Endometrial microvascular endothelial cells (primary cell): Measurements from ENCODE around the gene SIDT1. TPM values are rescaled to one million over a fixed set of nuclear protein-coding genes. Genes with fewer than 3 reads are reported as not detected.

Experiments used
- in situ Hi-C: cut with HindIII; loops from 2 replicates; pipeline ENCODE4 v1.10.0; 2017; ENCODE audit warnings: low sequenced_read_pairs, low pct_unique_long_range_greater_than_20kb; ENCODE audit errors: inconsistent ontology term
- total RNA-seq: library from RNA; depleted of rRNA; stranded (reverse); fragments of >200 nt; gene quantifications from one replicate; pipeline ENCODE4 v1.2.3, GENCODE V29; 2015; ENCODE audit errors: inconsistent ontology term

Gene SIDT1
- total RNA-seq: not detected

GRCh38 chr3:113531826-113532697 lies at the start of gene SIDT1:
Gene SIDT1, plus strand, starts transcription at chr3:113532555. Its CDS starts 467 bp downstream, at chr3:113533022.
- in situ Hi-C loops: no loop called here

GRCh38 chr3:113485161-113485609 lies 47.2 kb upstream of the SIDT1 start:
- in situ Hi-C loops: no loop called here

- in situ Hi-C loops: loop anchor here (10.0 kb wide), 1 partner anchor 130 kb away; no protein-coding TSS in a partner anchor
These were observed 37.3 kb upstream of the SIDT1 start for GRCh38 chr3:113495035-113495434.

GRCh38 chr3:113496924-113497323 lies 35.4 kb upstream of the SIDT1 start:
- in situ Hi-C loops: loop anchor here (10.0 kb wide), 1 partner anchor 132 kb away; no protein-coding TSS in a partner anchor

- in situ Hi-C loops: loop anchor here (10.0 kb wide), 1 partner anchor 134 kb away; no protein-coding TSS in a partner anchor
These were observed 33.9 kb upstream of the SIDT1 start for GRCh38 chr3:113498221-113499005.

GRCh38 chr3:113499081-113499480 lies 33.3 kb upstream of the SIDT1 start:
- in situ Hi-C loops: loop anchor here (10.0 kb wide), 1 partner anchor 134 kb away; no protein-coding TSS in a partner anchor

- in situ Hi-C loops: no loop called here
These were observed 30.8 kb upstream of the SIDT1 start for GRCh38 chr3:113501597-113501996.

GRCh38 chr3:113505867-113506266 lies 26.5 kb upstream of the SIDT1 start:
- in situ Hi-C loops: no loop called here

- in situ Hi-C loops: no loop called here
These were observed 24.8 kb upstream of the SIDT1 start for GRCh38 chr3:113507501-113508067.

- in situ Hi-C loops: no loop called here
These were observed 23.4 kb upstream of the SIDT1 start for GRCh38 chr3:113508966-113509365.

- in situ Hi-C loops: no loop called here
These were observed 18.0 kb upstream of the SIDT1 start for GRCh38 chr3:113514265-113514769.

GRCh38 chr3:113516115-113516505 lies 16.2 kb upstream of the SIDT1 start:
- in situ Hi-C loops: no loop called here

GRCh38 chr3:113521981-113522380 lies 10.4 kb upstream of the SIDT1 start:
- in situ Hi-C loops: no loop called here

GRCh38 chr3:113523241-113523640 lies 9.1 kb upstream of the SIDT1 start:
- in situ Hi-C loops: no loop called here

GRCh38 chr3:113532698-113533533 lies 561 bp downstream of the SIDT1 start:
- in situ Hi-C loops: no loop called here

GRCh38 chr3:113533534-113533892 lies 1.2 kb downstream of the SIDT1 start:
- in situ Hi-C loops: no loop called here

- in situ Hi-C loops: no loop called here
These were observed 2.0 kb downstream of the SIDT1 start for GRCh38 chr3:113534365-113534764.

- in situ Hi-C loops: no loop called here
These were observed 3.5 kb downstream of the SIDT1 start for GRCh38 chr3:113535898-113536297.
